Measurements from ENCODE around the gene PSTPIP2. TPM values are rescaled to one million over a fixed set of nuclear protein-coding genes. Genes with fewer than 3 reads are reported as not detected.

PSTPIP2 gene
- total and polyA plus RNA-seq, 2 experiments from 2014 or later: 1.4 to 2.6 TPM

DNA sequence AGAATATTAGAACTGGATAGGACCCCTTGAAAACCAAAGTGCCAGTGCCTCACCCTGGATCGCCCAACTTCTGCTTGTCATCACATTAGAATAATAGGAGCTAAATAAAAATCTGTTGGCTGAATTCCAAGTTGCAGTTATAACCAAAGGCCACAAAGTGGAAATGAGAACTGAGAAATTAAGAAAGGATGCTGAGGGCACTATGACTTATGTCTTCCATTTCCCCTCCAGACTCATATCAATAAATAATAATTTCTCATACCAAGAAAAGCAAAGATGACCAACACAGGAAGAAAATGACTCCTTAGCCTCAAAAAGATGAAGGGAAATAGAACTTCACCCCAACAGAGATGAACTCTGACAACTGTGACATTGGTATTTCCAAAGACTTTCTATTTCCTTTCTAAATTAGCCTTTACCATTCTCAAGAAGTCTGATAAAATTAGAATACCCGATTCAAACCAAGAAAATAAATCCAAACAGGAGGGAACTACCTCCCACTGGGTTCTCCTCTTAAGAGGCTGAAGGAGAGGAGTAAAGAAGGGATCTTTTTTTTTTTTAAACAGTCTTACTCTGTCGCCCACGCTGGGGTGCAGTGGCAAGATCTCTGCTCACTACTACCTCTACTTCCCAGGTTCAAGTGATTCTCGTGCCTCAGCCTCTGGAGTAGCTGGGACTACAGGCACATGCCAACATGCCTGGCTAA, 58.4 kb downstream of the PSTPIP2 start (continued):
- TF ChIP-seq NANOG (IDR thresholded peaks at IDR 0.05; ENCODE audit: borderline replicate concordance) (no peak), REST (IDR thresholded peaks at IDR 0.05; ENCODE audit: unreplicated experiment) (no peak), POLR2AphosphoS5 (IDR thresholded peaks at IDR 0.05; ENCODE audit: low read depth) (no peak), ZNF114 (CRISPR knock-in tag; IDR thresholded peaks at IDR 0.05) (no peak), ZNF331 (CRISPR knock-in tag; IDR thresholded peaks at IDR 0.05; ENCODE audit: low read depth) (no peak), EZH2 (IDR thresholded peaks at IDR 0.05; ENCODE audit: low read depth, unreplicated experiment) (no peak), CTCF (conservative IDR thresholded peaks at IDR 0.05; ENCODE audit: low read depth in 2 of 2) (no peak), JUNB (IDR thresholded peaks at IDR 0.05; ENCODE audit: unreplicated experiment) (no peak), EZH2phosphoT487 (IDR thresholded peaks at IDR 0.05; ENCODE audit: unreplicated experiment) (no peak)

DNA sequence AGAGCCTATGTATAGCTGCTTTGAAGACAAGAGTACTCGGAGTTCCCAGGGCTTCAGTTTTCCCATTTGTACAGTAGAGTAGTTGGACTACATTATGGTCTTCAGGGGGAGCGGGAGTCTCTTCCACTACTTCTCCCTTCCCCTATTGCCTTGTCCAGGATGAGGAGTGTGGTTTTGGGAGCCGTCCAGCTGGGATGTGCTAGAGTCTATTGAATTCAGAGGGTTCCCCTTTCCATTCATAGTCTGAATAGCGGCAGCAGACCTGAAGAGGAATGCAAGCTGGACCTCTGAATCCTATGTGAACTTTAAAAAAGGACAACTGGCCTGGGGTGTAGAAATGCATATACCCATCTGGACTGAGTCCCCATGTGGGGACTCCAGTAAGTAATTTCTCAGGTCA, 61.4 kb downstream of the PSTPIP2 start:
- H3K27ac ChIP-seq (ENCODE audit: low read depth): no peak overlapping the region
- no peaks in the 10 kb centered on the region for H4K20me1 ChIP-seq (replicated peaks; ENCODE audit: insufficient read depth)
- Mint-ChIP-seq H3K4me3 (no peak overlapping the region), H3K9me3 (no peaks in the 10 kb centered on the region), H3K27me3 (ENCODE audit: insufficient read depth, low read depth, poor library complexity) (peaks cover 2% of the 10 kb centered on the region), H3K4me1 (0 out of 3 replicates have a peak, but pooled peaks cover 6% of the 10 kb centered on the region), H3K36me3 (ENCODE audit: low read depth) (no peaks in the 10 kb centered on the region), H3K27ac (no peak overlapping the region)
- H3K27me3 ChIP-seq (ENCODE audit: insufficient read depth): no peaks in the 10 kb centered on the region
- ATAC-seq (no peak), DNase-seq (ENCODE audit: low spot score) (no peak)
- no peaks in the 10 kb centered on the region for H3F3A ChIP-seq (replicated peaks; ENCODE audit: low read depth)
- H3K4me1 ChIP-seq (ENCODE audit: insufficient read depth): no peaks in the 10 kb centered on the region
- no peak overlapping the region for H3K4me3 ChIP-seq
- H3K4me2 ChIP-seq: no peak overlapping the region
- H3K9me2 ChIP-seq (ENCODE audit: insufficient read depth): no peaks in the 10 kb centered on the region
- no peaks in the 10 kb centered on the region for H3K79me2 ChIP-seq (replicated peaks; ENCODE audit: insufficient read depth)
- H2AFZ ChIP-seq: 0 out of 2 replicates have a peak overlapping the region, but pooled peaks have one; percentile 18
- H3K36me3 ChIP-seq (ENCODE audit: insufficient read depth): no peaks in the 10 kb centered on the region
- no peak for TF ChIP-seq POLR2AphosphoS5 (IDR thresholded peaks at IDR 0.05; ENCODE audit: low read depth)
- TF ChIP-seq EZH2phosphoT487 (IDR thresholded peaks at IDR 0.05; ENCODE audit: unreplicated experiment): no peak
- no peak for TF ChIP-seq JUNB (IDR thresholded peaks at IDR 0.05; ENCODE audit: unreplicated experiment)
- TF ChIP-seq REST (IDR thresholded peaks at IDR 0.05; ENCODE audit: unreplicated experiment): no peak
- TF ChIP-seq CREB1 (CRISPR knock-in tag; IDR thresholded peaks at IDR 0.05; ENCODE audit: low read depth): no peak
- TF ChIP-seq CTCF (conservative IDR thresholded peaks at IDR 0.05; ENCODE audit: low read depth in 2 of 2): no peak
